Measurements from ENCODE around the gene PXDN. TPM values are rescaled to one million over a fixed set of nuclear protein-coding genes. Genes with fewer than 3 reads are reported as not detected.

The PXDN gene
- total RNA-seq, 1 experiment from 2014 or later, result 125 TPM

- Histone ChIP-seq H3K9me2 (replicated peaks; ENCODE audit: low read length) (no peaks in the 10 kb centered on the region), H3K27me3 (ENCODE audit: low read length) (no peaks in the 10 kb centered on the region), H3K4me3 (ENCODE audit: low read length) (no peak overlapping the region), H4K20me1 (ENCODE audit: low read length) (no peaks in the 10 kb centered on the region), H3F3A (ENCODE audit: low read length, unreplicated experiment) (peaks cover 4% of the 10 kb centered on the region), H3K4me2 (ENCODE audit: low read length) (no peak overlapping the region), H3K9ac (ENCODE audit: low read length) (no peak overlapping the region), H3K27ac (ENCODE audit: low read length) (no peak overlapping the region), H3K9me3 (ENCODE audit: low read length) (no peaks in the 10 kb centered on the region), H3K36me3 (ENCODE audit: low read depth, low read length) (peaks cover 11% of the 10 kb centered on the region), H2AFZ (ENCODE audit: low read length) (no peak overlapping the region), H3K79me2 (ENCODE audit: low read length) (peaks cover 92% of the 10 kb centered on the region), H3K4me1 (ENCODE audit: insufficient read depth, low read length) (peaks cover 45% of the 10 kb centered on the region)
- POLR2A ChIA-PET (ENCODE audit: unreplicated experiment), result no interaction called here
- DNase-seq (no peak), ATAC-seq (no peak)
- TF ChIP-seq CTCF (conservative IDR thresholded peaks at IDR 0.05; ENCODE audit: low read depth, low read length), result no peak
- no peak for TF ChIP-seq EZH2 (IDR thresholded peaks at IDR 0.05; ENCODE audit: low read length, unreplicated experiment)
- TF ChIP-seq EZH2phosphoT487 (IDR thresholded peaks at IDR 0.05; ENCODE audit: borderline replicate concordance, low read length), result no peak
- CTCF ChIA-PET, result no interaction called here
- no TSS peak for BruUV-seq (replicated peaks)
- intact Hi-C loops (cut with micrococcal nuclease), result no loop called here
These were observed 30.5 kb downstream of the PXDN start for GRCh38 chr2:1713839-1714236.

- Histone ChIP-seq H3K36me3 (ENCODE audit: low read depth, low read length) (peaks cover 8% of the 10 kb centered on the region; the same call in 1 of the 2 replicates), H3K4me1 (ENCODE audit: insufficient read depth, low read length) (peaks cover 46% of the 10 kb centered on the region), H3K79me2 (ENCODE audit: low read length) (peaks cover 92% of the 10 kb centered on the region), H3K9ac (ENCODE audit: low read length) (no peak overlapping the region), H2AFZ (ENCODE audit: low read length) (no peak overlapping the region), H3K27me3 (ENCODE audit: low read length) (no peaks in the 10 kb centered on the region), H3K4me3 (ENCODE audit: low read length) (no peak overlapping the region), H4K20me1 (ENCODE audit: low read length) (no peaks in the 10 kb centered on the region), H3K9me2 (replicated peaks; ENCODE audit: low read length) (no peaks in the 10 kb centered on the region), H3F3A (ENCODE audit: low read length, unreplicated experiment) (peaks cover 6% of the 10 kb centered on the region), H3K27ac (ENCODE audit: low read length) (no peak overlapping the region), H3K9me3 (ENCODE audit: low read length) (no peaks in the 10 kb centered on the region), H3K4me2 (ENCODE audit: low read length) (no peak overlapping the region)
- intact Hi-C loops (cut with micrococcal nuclease), result no loop called here
- no peak for ATAC-seq
- no TSS peak for BruUV-seq (replicated peaks)
- TF ChIP-seq CTCF (conservative IDR thresholded peaks at IDR 0.05; ENCODE audit: low read depth, low read length), result no peak
- ChIA-PET CTCF (no interaction called here), POLR2A (ENCODE audit: unreplicated experiment) (no interaction called here)
- DNase-seq, result no peak
These were observed 31.0 kb downstream of the PXDN start for GRCh38 chr2:1713142-1713838.

GRCh38 chr2:1709946-1710560, 34.3 kb downstream of the PXDN start:
- DNase-seq (no peak), ATAC-seq (no peak)
- H3K36me3 ChIP-seq (ENCODE audit: low read depth, low read length), result no peaks in the 10 kb centered on the region
- H3F3A ChIP-seq (ENCODE audit: low read length, unreplicated experiment), result peaks cover 4% of the 10 kb centered on the region
- BruUV-seq (replicated peaks), result no TSS peak
- peaks cover 87% of the 10 kb centered on the region for H3K79me2 ChIP-seq (ENCODE audit: low read length)
- H2AFZ ChIP-seq (ENCODE audit: low read length), result no peak overlapping the region
- intact Hi-C loops (cut with micrococcal nuclease), result loop anchor here (2.0 kb wide), 1 partner anchor 33 kb away; no protein-coding TSS in a partner anchor
- H3K9ac ChIP-seq (ENCODE audit: low read length), result no peak overlapping the region
- H3K27me3 ChIP-seq (ENCODE audit: low read length), result no peaks in the 10 kb centered on the region
- H4K20me1 ChIP-seq (ENCODE audit: low read length), result peaks cover 1% of the 10 kb centered on the region; the same call in 1 of the 2 replicates
- H3K9me2 ChIP-seq (replicated peaks; ENCODE audit: low read length), result no peaks in the 10 kb centered on the region
- POLR2A ChIA-PET (ENCODE audit: unreplicated experiment), result no interaction called here
- no peak overlapping the region for H3K4me2 ChIP-seq (ENCODE audit: low read length)
- TF ChIP-seq CTCF (conservative IDR thresholded peaks at IDR 0.05; ENCODE audit: low read depth, low read length) (no peak), EZH2 (IDR thresholded peaks at IDR 0.05; ENCODE audit: low read length, unreplicated experiment) (no peak), EZH2phosphoT487 (IDR thresholded peaks at IDR 0.05; ENCODE audit: borderline replicate concordance, low read length) (no peak)
- no peaks in the 10 kb centered on the region for H3K9me3 ChIP-seq (ENCODE audit: low read length)
- CTCF ChIA-PET, result no interaction called here
- peak overlapping the region; percentile 99 for H3K27ac ChIP-seq (ENCODE audit: low read length)
- H3K4me3 ChIP-seq (ENCODE audit: low read length), result no peak overlapping the region
- peaks cover 27% of the 10 kb centered on the region for H3K4me1 ChIP-seq (ENCODE audit: insufficient read depth, low read length)

Data from PC-3 (cell line).